ENCODE results near the gene BTBD17.

Gene BTBD17

DNA sequence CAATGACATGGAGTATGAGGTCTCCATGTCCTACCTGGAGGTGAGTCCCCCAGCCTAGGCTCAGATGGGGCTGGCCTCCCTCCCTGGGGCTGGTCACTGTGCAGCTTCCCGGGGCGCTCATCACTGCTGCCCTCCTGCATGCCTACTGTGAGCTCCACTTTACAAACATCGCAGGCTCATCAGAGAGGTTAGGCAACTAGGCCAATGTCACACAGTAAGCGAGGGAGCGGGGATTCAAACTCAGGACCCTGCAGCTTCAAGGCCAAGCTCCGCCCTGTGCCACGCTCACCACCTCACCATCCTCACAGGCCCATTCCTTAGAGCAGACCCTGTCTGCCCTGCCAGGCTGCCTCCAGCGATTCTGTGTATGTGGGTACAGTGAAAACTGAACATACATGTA, 18.5 kb downstream of the BTBD17 start:
- no peak for TF ChIP-seq FOXM1 (IDR thresholded peaks at IDR 0.05; ENCODE audit: borderline replicate concordance, low read depth)
- no peak for TF ChIP-seq ZBTB7A (IDR thresholded peaks at IDR 0.05; ENCODE audit: low read depth)
- TF ChIP-seq CEBPB (IDR thresholded peaks at IDR 0.05): no peak
- TF ChIP-seq, protein P1, sequence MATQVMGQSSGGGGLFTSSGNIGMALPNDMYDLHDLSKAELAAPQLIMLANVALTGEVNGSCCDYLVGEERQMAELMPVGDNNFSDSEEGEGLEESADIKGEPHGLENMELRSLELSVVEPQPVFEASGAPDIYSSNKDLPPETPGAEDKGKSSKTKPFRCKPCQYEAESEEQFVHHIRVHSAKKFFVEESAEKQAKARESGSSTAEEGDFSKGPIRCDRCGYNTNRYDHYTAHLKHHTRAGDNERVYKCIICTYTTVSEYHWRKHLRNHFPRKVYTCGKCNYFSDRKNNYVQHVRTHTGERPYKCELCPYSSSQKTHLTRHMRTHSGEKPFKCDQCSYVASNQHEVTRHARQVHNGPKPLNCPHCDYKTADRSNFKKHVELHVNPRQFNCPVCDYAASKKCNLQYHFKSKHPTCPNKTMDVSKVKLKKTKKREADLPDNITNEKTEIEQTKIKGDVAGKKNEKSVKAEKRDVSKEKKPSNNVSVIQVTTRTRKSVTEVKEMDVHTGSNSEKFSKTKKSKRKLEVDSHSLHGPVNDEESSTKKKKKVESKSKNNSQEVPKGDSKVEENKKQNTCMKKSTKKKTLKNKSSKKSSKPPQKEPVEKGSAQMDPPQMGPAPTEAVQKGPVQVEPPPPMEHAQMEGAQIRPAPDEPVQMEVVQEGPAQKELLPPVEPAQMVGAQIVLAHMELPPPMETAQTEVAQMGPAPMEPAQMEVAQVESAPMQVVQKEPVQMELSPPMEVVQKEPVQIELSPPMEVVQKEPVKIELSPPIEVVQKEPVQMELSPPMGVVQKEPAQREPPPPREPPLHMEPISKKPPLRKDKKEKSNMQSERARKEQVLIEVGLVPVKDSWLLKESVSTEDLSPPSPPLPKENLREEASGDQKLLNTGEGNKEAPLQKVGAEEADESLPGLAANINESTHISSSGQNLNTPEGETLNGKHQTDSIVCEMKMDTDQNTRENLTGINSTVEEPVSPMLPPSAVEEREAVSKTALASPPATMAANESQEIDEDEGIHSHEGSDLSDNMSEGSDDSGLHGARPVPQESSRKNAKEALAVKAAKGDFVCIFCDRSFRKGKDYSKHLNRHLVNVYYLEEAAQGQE (IDR thresholded peaks at IDR 0.05; ENCODE audit: low read depth): no peak
- TF ChIP-seq, protein P2, sequence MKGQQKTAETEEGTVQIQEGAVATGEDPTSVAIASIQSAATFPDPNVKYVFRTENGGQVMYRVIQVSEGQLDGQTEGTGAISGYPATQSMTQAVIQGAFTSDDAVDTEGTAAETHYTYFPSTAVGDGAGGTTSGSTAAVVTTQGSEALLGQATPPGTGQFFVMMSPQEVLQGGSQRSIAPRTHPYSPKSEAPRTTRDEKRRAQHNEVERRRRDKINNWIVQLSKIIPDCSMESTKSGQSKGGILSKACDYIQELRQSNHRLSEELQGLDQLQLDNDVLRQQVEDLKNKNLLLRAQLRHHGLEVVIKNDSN (IDR thresholded peaks at IDR 0.05): no peak
- no peak for TF ChIP-seq EP300 (IDR thresholded peaks at IDR 0.05; ENCODE audit: borderline replicate concordance)
- no peak for TF ChIP-seq NFIC (IDR thresholded peaks at IDR 0.05)
- no peak for TF ChIP-seq TEAD4 (IDR thresholded peaks at IDR 0.05)
- TF ChIP-seq TAF1 (IDR thresholded peaks at IDR 0.05; ENCODE audit: low read depth): no peak
- TF ChIP-seq, protein P3, sequence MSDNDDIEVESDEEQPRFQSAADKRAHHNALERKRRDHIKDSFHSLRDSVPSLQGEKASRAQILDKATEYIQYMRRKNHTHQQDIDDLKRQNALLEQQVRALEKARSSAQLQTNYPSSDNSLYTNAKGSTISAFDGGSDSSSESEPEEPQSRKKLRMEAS (IDR thresholded peaks at IDR 0.05): no peak
- no peak for TF ChIP-seq RAD21 (IDR thresholded peaks at IDR 0.05; ENCODE audit: low read depth)

DNA sequence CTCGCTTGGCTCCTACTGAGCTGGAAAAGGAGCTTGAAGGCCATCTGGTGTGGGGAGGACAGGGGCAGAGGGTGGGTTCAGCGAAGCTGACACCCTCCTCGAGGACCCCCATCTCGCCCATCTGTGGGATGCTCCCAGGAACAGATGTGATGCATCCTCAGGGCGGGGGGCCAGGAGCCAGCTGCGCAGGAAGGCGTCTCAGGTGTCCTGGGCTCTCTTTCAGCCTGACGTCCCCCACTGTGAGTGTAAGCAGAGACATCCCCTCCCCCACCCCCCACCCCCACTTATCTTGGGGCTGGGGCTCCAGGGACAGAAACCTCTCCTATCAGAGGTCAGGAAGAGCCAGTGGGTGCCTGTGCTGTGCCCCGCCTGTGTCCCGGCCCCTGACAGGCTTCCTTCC, 19.4 kb downstream of the BTBD17 start:
- TF ChIP-seq, protein P3 (IDR thresholded peaks at IDR 0.05): no peak
- TF ChIP-seq TAF1 (IDR thresholded peaks at IDR 0.05; ENCODE audit: low read depth): no peak

DNA sequence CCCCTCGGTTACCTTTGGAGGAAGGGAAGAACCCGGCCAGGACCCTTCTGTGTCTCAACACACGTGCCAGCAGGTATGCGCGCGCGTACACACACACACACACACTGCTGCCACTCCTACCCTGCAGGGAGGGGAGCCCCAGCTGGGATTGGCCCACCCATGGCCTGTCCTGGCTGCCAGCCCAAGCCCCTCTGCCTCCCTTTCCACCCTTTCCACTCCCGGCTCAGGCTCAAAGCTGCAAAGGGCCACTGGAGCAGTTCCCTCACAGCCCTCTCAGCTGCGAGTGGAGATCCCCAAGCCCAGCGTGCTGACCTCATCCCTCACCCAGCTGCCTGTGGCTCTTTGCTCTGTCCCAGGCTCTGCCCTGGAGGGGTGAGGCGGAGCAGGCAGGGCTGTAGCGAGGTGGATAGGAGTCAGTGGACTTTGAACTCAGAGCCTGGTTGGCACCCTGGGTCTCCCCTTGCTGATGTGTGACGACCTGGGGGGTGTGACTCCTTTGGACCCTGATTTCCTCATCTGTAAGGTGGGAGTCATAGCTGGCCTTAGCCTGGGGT, 21.1 kb downstream of the BTBD17 start:
- TF ChIP-seq, protein P3 (IDR thresholded peaks at IDR 0.05): no peak
- TF ChIP-seq, protein P2 (IDR thresholded peaks at IDR 0.05): no peak
- TF ChIP-seq CEBPB (IDR thresholded peaks at IDR 0.05) (no peak), RAD21 (IDR thresholded peaks at IDR 0.05; ENCODE audit: low read depth) (no peak), CREB1 (IDR thresholded peaks at IDR 0.05; ENCODE audit: low read depth) (no peak)

DNA sequence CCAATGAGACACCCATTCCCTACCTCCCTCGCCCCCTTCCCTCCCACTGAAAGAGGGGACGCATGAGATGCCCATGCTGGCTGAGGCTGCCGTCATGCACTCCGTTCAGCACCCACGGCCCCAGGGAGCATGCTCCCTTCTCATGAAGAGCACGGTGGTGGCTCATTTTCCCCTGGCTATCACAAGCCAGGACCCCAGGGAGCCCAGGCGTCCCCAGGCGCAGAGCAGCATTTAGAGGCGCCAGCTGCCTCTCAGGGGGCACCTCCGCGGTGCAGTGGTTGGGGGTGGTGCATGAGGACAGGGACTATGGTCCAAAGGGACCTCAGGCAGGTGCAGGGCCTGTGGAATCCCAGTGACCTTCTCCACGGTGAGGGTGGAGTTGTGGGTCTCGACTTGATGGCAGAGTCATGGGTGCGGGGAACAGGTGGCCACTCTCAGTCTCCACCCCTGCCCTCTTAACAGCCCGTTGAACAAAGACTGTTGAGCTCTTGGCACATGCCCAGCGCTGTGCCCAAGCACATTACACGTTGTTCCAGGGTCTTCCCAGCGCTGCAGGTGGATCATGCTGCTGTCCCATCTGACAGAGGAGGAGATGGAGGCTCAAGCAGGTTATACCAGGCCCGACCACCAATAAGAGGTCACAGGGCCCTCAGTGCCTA, 22.0 kb downstream of the BTBD17 start:
- no peak for TF ChIP-seq TEAD4 (IDR thresholded peaks at IDR 0.05)
- no peak for TF ChIP-seq RAD21 (IDR thresholded peaks at IDR 0.05; ENCODE audit: low read depth)
- TF ChIP-seq NFIC (IDR thresholded peaks at IDR 0.05): no peak
- TF ChIP-seq TCF12 (IDR thresholded peaks at IDR 0.05; ENCODE audit: low read depth): no peak
- TF ChIP-seq YY1 (IDR thresholded peaks at IDR 0.05; ENCODE audit: low read depth): no peak
- TF ChIP-seq CEBPB (IDR thresholded peaks at IDR 0.05): no peak
- no peak for TF ChIP-seq TAF1 (IDR thresholded peaks at IDR 0.05; ENCODE audit: low read depth)
- TF ChIP-seq, protein P3 (IDR thresholded peaks at IDR 0.05): no peak
- TF ChIP-seq, protein P1 (IDR thresholded peaks at IDR 0.05; ENCODE audit: low read depth): no peak
- TF ChIP-seq ZBTB7A (IDR thresholded peaks at IDR 0.05; ENCODE audit: low read depth): no peak

DNA sequence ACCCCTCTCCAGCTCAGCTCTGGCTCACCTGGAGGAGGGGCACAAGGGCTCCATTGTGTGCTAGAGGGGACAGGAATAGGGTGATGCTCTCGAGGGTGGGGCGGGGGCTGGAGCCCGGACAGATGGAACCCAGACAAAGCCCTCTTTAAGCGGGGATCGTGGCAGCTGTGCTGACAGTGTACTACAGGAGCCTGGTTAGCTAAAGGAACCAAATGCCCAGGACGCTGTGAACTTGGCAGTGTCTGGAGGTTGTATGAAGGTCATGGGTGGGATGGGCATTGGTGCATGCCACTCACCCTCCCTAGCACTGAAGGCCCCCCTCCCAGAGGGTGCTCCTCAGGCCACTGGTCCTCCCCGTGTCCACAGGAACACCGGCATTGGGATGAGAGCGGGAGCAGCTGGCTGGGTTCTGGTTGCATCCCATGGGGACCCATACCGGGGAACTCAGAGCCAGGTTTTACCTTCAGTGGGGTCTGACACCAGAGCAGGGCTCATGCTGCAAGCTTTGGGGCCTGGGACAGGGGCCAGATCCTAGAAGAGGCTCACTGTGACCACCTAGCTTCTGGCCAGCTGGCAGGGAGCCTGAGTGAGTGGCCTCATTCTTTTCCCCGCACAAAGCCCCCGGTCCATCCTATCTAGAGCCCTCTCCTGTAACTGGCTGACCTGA, 23.7 kb downstream of the BTBD17 start:
- TF ChIP-seq ZBTB7A (IDR thresholded peaks at IDR 0.05; ENCODE audit: low read depth): no peak
- no peak for TF ChIP-seq YY1 (IDR thresholded peaks at IDR 0.05; ENCODE audit: low read depth)
- no peak for TF ChIP-seq EGR1 (IDR thresholded peaks at IDR 0.05)
- TF ChIP-seq, protein P1 (IDR thresholded peaks at IDR 0.05; ENCODE audit: low read depth): no peak
- no peak for TF ChIP-seq CREB1 (IDR thresholded peaks at IDR 0.05; ENCODE audit: low read depth)
- no peak for TF ChIP-seq CEBPB (IDR thresholded peaks at IDR 0.05)
- TF ChIP-seq TAF1 (IDR thresholded peaks at IDR 0.05; ENCODE audit: low read depth): no peak
- no peak for TF ChIP-seq TCF12 (IDR thresholded peaks at IDR 0.05; ENCODE audit: low read depth)
- TF ChIP-seq, protein P2 (IDR thresholded peaks at IDR 0.05): no peak
- TF ChIP-seq, protein P3 (IDR thresholded peaks at IDR 0.05): no peak
- TF ChIP-seq FOXM1 (IDR thresholded peaks at IDR 0.05; ENCODE audit: borderline replicate concordance, low read depth): no peak
- no peak for TF ChIP-seq RAD21 (IDR thresholded peaks at IDR 0.05; ENCODE audit: low read depth)
- TF ChIP-seq NFIC (IDR thresholded peaks at IDR 0.05): no peak
- TF ChIP-seq EP300 (IDR thresholded peaks at IDR 0.05; ENCODE audit: borderline replicate concordance): no peak

All from Ishikawa (cell line).